Smooth muscle cell of the brain vasculature (primary cell): Measurements from ENCODE around the gene RDH14.

Experiments
- DNase-seq: peaks from one replicate; pipeline ENCODE4 v3.0.0-alpha.2; 2012; ENCODE audit warnings: low read depth, low spot score

RDH14 gene

DNA sequence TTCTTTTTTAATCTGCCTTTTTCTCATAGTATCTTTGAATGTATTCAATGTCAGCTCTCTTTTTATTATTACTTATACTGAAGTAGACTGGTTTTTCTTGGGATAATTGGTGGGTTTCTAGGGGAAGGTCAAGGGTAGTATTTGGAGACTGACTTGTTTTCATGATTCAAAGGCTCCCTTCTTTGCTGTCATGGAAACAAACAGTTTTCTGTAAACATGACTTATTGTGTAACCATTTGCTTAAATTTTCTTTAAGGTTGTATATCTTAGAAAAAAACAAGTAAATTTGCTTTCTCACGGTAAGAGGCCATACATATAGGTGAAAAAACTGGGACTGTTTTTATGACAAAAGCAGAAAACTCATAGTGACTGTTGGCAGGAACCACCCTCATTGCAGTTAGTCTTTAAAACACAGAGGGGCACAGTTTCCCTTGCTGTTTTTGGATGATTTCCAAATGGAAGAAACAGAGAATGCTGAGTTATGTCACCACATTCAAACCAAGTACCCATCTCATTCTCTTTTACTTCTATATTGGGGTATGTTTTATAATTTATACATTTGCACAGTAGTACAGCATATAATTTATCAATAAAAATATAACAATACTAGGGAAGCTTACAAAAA lies 5.8 kb upstream of the RDH14 start:
- DNase-seq = no peak

DNA sequence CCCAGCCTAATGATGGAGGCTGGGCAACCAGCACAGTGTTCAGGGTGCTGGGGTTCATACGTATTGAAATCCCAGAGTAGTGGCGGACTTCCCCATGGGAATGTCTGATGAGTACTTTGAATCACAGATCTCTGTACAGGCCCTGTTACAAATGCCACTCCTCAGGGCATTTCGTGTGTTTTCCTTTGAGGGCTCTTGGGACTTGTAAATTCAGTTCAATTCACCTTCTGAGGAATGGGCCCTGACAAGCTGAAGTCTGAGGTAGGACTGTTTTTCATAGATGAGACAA lies 288 bp upstream of the RDH14 start:
- no peak for DNase-seq

DNA sequence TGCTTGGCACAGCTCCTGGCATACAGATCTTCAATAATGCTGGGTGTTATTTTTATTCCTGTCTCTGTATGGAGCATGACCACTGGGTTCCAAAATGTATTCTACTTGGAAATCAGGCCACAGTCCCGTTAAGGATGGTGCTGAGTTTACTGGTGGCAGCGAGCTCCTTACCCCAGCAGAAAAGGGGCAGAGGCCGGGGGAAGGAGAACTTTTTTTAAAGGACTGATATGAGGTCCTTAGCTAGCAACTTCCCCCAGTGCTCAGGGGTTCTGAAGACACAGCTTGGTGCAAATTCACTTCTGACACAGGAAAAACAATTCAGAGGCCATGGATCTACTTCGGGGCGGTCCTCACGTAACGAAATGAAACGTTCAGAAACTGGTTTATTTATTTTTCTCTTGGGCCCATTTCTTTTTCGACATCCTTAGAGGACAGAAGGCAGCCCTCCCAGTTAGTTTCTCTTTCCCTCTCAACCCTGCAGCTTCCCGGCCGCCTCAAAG lies 872 bp downstream of the RDH14 start:
- DNase-seq = no peak

DNA sequence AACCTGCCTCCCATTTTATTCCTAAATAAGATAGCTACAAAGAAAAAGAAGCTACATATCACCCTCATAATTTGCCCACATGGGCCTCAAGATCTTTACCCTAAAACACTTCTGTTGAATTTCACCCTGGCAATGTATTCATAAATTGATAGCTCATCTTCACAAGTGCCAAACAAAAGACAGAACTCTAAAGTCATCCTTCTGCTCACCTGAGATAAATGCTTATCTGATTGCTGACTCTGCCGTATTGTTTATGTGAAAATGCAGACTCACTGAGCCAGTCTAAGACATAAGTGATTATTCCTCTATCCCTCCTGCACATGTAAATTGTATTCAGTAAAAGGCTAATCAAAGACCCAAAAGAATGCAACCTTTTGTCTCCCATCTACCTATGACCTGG lies 2.0 kb downstream of the RDH14 start:
- DNase-seq = no peak

DNA sequence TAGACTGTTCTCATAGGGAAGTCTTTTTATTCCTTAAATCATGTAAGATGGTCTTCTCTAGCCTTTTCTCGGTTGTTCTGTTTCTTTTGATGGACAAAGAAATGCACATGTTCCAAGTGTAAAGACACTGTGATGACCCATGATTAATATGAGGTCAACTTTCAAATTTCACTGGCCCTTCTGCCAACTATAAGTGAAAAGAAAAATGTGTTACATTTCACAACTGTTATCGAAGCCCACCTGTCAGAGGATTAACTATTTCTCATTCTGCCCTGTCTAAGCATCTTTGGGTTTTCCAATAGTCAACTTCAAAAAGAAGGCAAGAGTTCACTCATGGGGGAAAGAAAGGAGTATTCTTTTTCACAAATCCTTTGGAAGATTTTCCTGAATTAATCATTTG lies 3.3 kb downstream of the RDH14 start:
- DNase-seq = no peak

- DNase-seq = no peak
Measured at GRCh38 chr2:18552351-18553077, 7.9 kb downstream of the RDH14 start.

GRCh38 chr2:18551623-18552022 lies 8.8 kb downstream of the RDH14 start:
- DNase-seq = no peak

DNA sequence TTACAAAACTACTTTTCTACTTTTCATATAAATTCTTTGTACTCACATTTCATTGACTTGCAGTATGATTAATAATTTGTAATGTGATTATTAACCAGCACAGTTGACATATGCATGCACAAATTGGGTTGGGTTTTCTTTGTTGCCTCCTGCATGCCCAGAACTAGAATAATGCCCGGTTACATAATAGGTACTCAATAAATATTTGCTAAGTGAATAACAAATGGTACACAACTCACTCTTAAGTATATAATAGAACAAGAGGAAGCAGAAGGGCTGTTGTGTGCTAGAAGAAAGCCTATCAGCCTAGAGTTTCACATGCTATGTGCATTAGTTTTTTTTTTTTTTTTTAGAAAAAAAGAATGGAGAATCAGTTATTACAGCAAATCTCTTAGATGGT lies 9.3 kb downstream of the RDH14 start:
- DNase-seq = no peak

DNA sequence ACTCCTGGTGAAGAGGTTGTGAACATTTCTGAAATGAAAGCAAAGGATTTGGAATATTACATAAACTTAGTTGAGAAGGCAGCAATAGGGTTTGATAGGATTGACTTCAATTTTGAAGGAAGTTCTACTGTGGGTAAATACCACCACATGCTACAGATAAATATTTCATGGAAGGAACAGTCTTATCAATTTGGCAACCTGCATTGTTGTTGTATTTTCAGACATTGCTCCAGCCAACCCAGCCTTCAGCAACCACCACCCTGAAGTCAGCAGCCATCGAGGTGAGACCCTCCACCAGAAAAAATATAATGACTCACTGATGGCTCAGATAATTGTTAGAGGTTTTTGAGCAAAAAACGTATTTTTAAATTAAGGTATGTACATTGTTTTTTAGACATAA lies 10.0 kb downstream of the RDH14 start:
- DNase-seq = no peak

DNA sequence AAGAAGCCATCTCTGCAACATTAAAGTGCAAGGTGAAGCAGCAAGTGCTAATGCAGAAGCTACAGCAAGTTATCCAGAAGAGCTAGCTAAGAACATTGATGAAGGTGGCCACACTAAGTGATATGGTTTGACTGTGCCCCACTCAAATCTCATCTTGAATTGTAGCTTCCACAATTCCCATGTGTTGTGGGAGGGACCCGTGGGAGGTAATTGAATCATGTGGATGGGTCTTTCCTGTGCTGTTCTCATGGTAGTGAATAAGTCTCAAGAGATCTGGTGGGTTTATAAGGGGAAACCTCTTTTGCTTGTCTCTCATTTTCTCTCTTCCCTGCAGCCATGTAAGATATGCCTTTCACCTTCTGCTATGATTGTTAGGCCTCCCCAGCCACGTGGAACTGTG lies 11.4 kb downstream of the RDH14 start:
- no peak for DNase-seq

DNA sequence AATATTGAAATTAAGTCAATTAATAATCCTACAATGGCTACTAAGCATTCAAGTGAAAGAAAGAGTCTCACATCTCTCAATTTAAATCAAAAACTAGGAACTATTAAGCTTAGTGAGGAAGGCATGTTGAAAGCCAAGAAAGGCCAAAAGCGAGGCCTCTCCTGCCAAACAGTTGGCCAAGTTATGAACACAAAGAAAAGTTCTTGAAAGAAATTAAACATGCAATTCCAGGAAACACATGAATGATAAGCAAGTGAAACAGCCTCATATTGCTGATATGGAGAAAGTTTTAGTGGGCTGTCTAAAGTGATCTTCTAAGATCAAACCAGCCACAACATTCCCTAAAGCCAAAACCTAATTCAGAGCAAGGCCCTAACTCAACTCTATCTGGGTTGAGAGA lies 11.8 kb downstream of the RDH14 start:
- DNase-seq = no peak

DNA sequence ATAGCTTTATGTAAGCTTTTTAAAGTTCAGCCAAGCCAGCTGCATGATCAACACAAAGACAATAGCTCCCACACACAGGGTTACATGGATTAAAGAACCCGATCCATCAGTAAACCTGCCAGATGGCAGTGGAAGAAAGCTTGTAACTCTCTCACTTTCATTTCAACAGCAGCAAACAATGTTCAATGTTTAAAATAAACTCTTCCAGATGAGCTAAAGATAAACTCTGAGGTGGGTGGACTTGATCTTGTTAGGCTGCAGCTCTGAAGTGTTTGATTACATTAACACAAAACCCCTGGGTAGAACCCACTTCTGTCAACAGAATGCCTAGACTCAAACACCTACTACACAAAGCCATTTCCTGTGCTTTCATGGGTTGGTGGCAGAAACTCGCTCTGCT lies 13.9 kb downstream of the RDH14 start:
- no peak for DNase-seq

DNA sequence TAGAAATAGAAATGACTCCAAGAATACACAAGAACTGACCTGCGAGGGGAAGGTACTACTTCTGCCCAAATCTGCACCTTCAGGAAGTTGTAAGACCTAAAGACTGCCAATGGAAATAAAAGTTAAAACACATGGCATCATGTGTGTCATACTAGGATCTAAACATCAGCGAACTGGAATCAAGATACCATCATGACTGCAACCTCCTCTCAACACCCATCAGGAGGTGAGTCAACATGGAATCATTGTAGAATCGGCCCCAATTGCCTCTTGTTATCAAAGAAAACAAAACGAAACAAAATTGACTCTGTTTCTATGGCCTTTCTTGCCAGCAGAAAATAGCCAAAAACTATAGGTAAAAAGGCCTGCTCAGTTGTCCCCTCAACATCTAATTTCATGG lies 15.1 kb downstream of the RDH14 start:
- no peak for DNase-seq

- DNase-seq = no peak
Measured at GRCh38 chr2:18544171-18544570, 16.3 kb downstream of the RDH14 start.

GRCh38 chr2:18540872-18541271 lies 19.6 kb downstream of the RDH14 start:
- DNase-seq = no peak

GRCh38 chr2:18536697-18537096 lies 23.8 kb downstream of the RDH14 start:
- DNase-seq = no peak

GRCh38 chr2:18536100-18536499 lies 24.4 kb downstream of the RDH14 start:
- DNase-seq = no peak

- no peak for DNase-seq
Measured at GRCh38 chr2:18531194-18531593, 29.3 kb downstream of the RDH14 start.

- DNase-seq = no peak
Measured at GRCh38 chr2:18527822-18528221, 32.6 kb downstream of the RDH14 start.

DNA sequence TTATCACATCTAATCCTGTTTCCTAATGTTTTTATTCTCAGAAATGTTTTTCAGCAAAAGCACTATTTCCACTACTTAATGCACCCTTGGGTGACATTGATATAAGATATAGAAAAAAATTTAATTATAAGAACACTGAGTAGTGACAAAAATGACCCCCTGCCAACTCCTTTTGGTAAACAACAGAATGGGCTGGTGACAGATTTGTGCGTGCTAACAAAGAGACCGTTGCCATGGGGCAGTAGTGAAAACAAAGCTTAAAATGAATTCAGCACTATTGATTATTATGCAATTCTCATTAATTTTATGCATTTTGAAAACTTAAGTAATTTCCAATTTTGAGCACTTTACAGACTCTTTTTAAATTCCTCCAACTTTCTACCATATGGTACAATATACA lies 33.1 kb downstream of the RDH14 start:
- no peak for DNase-seq

DNA sequence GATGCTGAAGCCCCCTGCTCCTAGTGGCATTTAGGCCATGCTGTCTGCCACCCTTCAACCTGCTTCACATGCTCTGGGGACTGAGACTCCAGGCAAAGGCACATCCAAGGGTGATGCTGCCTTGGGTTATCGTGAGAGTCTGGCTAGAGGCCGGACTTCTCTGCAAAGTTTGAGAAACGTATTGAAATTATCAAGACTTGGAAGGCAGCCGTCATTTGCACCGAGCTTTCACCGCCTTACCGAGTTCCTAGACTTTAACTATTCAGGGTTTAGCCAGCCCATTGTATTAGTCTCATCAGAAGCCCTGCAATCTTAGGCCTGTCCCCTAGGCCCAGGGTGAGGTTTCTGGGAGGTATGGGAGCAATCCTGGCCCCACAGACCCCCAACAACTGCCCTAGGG lies 34.0 kb downstream of the RDH14 start:
- no peak for DNase-seq

GRCh38 chr2:18525852-18526251 lies 34.6 kb downstream of the RDH14 start:
- no peak for DNase-seq

- DNase-seq = no peak
Measured at GRCh38 chr2:18525236-18525635, 35.2 kb downstream of the RDH14 start.
